ENCODE results near the gene LAMTOR3.

The LAMTOR3 gene

DNA sequence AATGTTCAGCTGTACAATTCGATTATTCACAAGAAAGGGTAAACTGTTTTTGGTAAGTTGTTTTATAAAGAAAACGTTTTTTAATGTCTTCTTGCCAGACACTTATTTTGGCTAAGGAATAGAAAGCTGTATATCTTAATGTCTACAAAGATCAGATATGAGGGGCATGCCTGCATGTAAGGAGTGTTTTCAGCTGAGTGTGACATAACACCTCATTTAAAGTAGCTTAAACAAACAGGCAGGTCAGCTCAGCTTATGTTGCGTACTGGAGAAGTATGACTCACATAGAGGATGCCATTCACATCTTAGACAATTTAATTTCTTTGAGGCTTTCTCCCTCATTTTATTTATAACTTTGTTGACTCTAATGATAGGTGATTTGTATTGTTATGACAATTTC lies 30.4 kb downstream of the LAMTOR3 start:
- no peak for DNase-seq (ENCODE audit: low read depth in 2 of 3, low spot score in 2 of 3)

DNA sequence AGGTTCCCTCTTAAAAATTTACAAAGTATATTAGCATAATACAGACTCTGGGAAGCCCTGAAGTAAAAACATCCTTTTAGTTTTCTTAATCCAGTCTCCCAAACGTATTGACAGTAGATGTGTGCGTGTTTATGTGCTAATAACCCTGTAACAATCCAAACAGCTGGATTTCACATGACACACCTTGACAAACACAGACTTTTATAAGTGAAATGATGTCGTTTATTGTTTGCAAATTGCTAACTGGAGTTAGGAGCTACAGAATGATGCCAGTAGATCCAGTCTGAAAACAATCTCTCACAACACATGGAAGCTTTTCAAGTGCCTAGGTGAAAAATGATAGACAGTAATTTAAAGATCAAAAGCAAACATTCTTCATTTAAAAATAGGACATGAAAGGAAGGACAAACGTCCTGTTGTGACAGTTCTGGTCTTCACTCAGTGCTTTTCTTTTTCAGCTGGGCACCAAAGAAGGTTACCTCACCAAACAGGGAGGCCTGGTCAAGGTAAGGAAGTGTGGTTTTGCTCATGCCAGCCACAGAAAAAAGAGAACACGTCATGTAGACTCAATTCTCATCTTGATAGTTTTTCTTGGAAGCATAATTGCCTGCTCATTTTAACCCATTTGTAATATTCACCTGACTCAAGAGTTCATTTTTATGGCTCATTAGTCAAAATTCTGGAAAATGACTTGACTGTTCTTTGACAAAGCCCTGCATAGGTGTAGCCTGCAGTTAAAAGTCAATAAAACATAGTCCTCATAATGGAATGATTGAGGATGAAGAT lies 32.9 kb downstream of the LAMTOR3 start:
- no peak for DNase-seq (ENCODE audit: low read depth in 2 of 3, low spot score in 2 of 3)

DNA sequence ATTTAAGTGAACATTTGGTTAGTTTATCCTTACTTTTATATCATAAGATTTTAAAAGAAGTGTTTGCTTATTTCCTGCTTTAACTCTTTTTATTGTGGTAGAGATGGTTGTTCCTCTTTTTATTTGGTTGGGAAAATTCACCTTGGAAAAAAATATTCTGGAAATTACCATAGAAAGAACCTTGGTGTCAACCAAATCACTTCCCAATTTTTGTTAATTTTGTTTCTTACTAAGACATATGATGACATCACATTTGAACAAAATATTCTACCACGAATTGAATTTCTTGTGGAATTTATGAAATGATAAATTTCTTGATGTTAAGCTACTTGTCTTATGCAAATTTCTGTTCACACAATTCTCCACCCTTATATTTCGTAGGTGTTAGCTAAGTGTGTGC lies 33.7 kb downstream of the LAMTOR3 start:
- DNase-seq (ENCODE audit: low read depth in 2 of 3, low spot score in 2 of 3): no peak

DNA sequence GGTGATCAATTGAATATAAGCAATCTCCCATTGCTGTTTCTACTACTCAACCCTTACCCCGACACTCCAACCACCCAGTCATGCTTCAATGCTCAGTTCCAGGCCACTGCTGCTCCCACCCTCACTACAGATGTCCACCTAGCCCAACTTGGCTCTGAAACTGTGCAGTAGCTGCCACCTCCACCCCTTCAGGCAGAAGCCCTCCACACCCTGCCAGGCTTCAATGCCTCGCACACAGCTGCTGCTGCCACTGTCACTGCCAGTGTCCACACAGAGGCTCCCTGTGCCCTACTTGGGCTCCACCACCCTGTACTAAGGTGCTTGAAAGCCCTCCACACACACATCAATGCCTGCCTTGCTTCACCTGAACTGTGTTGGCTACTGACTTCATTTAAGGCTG lies 34.6 kb downstream of the LAMTOR3 start:
- DNase-seq (ENCODE audit: low read depth in 2 of 3, low spot score in 2 of 3): no peak

DNA sequence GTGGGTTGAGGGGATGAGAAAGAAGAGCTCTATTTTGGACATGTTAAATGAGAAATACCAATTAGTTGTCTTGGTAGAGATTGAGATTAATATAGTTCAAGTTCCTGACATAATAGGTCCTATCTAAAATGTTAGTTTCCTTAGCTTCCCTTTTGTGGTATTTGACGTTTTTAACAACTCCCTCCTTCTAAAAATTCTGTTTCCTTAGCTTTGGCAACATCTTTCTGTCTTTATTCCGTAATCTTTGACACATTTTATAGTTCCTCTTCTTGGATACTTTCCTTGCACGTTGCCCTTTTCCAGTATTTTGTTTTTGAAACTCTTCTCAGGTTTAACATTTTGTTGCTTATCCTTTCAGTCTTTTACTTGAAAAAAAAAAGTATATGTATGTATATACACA lies 36.9 kb downstream of the LAMTOR3 start:
- DNase-seq (ENCODE audit: low read depth in 2 of 3, low spot score in 2 of 3): no peak

DNA sequence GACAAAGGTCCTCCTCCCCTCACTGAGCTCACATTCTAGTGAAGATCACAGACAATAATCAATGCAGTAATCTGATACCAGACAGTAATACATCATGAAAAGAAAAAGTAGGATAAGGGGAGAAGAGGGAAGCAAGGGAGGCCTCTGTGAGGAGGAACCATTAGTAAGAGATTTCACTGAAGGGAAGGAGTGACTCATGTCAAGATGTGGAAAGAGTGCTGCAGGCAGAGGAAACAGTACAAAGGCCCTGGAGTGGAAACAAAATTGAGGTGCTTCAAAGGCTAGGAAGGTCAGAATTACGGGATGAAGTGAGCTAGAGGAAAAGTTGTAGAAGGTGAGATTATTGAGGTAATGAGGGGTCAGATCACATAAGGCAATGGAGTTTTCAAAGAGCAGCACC lies 38.1 kb downstream of the LAMTOR3 start:
- DNase-seq (ENCODE audit: low read depth in 2 of 3, low spot score in 2 of 3): no peak

DNA sequence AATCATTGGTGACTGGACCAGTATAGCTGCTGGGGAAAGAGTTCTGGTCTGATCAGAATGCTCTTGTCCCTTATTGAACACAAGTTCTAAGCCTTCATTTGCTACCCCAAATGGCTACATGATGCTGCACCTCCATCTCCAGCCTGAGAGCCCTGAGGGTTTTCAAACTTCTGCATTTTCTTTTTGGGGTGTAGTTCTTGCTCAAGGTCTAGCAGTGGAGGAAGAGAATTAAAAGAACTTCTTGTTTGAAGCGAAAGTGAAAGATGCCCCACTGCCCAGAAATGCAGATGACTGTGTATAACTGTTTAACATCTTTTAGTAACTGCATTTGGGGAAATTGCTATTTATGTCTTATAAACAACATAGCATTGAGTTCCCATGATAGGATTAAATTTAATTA lies 38.5 kb downstream of the LAMTOR3 start:
- no peak for DNase-seq (ENCODE audit: low read depth in 2 of 3, low spot score in 2 of 3)

DNA sequence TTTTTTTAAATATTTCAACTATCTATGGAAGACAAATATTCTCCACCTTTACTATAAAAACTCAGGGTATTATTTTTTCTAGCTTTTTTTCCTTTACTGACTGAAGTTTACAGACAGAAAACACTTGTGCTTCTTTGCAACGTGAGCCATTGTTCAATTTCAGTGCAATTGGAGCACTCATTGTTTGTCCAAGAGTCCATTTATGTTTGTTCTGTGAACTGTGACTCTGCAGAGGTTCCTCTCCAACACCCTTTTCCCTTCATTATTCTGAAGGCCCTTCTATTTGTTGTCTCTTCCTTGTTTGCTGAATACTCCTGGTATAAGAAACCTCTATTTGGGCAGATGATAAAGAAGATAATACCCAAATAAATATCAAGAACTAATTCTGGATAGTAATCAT lies 40.2 kb downstream of the LAMTOR3 start:
- no peak for DNase-seq (ENCODE audit: low read depth in 2 of 3, low spot score in 2 of 3)

DNA sequence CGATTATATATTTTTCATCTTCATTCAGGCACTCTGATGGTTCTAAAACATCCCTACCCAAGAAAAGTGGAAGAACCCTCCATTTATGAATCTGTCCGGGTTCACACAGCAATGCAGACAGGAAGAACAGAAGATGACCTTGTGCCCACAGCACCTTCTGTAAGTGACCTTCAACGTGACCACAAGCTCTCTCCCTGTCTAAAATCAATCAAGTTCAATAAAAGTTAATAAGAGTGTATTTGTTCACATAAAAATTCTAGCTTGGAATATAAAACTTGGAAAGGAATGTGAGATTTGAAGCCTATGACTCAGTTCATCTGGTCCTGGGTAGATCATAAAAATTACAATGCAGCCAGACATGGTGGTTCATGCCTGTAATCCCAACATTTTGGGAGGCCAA lies 41.0 kb downstream of the LAMTOR3 start:
- no peak for DNase-seq (ENCODE audit: low read depth in 2 of 3, low spot score in 2 of 3)

DNA sequence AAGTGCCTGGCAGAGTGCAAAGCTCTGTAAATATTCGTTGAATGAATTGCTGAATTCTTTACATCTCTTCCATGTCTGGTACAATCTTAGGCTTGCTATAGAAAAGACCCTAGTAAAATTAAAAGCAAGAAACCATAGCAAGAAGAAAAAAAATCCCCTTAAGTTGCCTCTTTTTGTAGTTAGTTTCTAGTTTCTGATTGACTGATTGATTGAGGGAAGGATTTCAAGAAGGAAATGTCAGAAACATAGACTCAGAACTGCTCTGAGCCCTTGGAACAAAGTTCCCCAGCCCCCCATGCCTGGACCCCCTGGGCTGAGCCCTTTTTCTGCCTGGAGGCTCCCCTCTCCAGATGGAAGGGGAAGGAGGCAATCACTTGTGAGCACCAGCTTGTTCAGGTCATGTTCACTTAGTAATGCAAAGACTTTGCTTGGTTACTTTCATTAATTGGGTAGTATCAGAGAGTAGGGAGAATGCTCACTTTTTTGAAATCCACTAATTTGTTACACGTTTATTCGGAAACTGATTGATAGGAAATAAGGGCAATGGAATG lies 42.0 kb downstream of the LAMTOR3 start:
- no peak for DNase-seq (ENCODE audit: low read depth in 2 of 3, low spot score in 2 of 3)

DNA sequence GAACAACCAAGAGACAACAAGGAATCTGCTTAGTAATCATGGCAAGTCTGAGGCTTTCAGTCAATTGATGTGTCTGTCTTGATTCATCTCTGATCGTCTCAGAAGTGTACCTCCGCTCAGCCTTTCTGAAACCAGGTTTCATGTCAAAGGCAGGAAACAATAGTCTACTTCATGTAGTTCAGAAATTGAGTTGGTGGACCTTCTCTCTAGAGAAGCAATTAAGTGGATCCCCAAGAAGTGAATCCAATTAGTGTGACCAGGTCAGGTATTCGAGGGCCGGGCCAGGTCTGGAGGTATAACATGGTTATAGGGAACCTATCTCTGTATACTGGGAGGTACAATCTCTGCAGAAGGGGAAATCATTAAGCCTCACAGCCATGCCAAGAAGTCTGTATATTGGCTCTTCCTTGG lies 45.6 kb downstream of the LAMTOR3 start:
- DNase-seq (ENCODE audit: low read depth in 2 of 3, low spot score in 2 of 3): no peak

DNA sequence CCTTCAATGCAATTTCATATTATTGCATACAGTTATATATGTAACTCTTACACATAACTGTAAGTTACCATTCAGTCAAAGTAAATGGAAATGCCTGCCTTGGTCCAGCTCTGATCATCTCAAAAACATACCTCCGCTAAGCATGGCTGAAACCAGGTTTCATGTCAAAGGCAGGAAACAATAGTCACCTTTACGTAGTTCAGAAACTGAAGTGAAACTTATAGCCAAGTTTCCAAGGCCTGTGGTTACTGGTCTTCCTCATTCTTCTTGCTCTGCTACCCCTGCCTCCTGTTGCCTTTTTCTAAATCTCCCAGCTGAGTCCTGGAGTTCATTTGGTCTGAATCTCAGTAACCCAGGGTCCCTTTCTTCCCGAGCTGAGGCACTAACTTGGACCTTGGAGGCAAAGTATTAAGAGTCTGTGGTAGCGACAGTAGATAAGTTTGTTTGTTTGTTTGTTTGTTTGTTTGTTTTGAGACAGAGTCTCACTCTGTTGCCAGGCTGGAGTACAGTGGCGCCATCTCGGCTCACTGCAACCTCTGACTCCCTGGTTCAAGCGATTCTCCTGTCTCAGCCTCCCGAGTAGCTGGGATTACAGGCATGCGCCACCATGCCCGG lies 46.8 kb downstream of the LAMTOR3 start:
- no peak for DNase-seq (ENCODE audit: low read depth in 2 of 3, low spot score in 2 of 3)

DNA sequence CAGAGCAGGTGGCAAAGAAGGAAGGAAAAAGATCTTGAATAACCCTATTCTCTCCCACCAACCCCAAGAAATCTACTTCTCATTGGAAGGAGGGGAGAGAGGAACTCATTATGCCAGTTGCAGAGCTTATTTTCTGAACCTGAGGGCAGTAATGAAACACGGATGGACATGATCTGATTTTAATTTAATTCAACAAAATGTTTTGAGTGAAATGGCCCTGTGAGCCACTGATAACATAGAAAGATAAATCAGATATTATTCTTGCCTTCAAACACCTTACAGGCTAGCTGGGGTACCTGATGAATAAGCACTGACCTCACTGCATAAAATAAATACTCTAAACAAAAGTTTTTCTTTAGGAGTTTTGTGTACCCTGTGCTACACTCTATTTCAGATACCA lies 47.3 kb downstream of the LAMTOR3 start:
- no peak for DNase-seq (ENCODE audit: low read depth in 2 of 3, low spot score in 2 of 3)

DNA sequence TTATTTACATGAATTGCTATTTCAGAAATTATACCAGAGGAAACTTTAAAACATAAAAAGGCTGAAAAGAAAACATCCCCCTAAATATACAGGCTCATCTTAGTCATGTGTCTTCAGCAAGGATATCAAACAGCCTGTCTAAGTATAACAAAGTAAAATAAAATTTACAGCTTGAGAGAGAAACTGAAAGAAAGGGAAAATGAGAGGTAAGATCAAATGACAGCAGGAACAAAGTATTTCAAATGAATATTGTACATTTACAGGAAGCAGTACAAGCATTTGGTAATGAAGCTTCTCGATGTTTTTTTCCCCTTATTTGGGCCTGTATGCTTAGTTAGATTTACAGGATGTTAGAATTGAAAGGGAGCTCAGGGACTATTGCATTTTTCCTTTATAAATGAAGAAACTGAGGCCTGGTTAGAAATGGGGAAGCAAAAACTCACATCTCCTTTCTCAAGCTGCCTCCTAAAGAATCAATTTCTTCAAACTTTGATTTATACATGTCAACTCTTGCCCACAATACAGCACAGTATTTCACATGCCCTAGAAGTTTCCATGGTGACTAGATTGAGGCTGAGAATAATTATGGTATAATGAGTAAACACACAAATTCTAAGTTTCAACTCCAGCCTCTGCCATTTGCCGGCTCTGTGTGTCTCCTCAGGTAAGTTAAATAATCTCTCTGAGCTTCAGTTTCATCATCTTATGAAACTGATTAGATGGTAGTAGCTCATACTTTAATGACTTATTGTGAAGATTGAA lies 48.3 kb downstream of the LAMTOR3 start:
- no peak for DNase-seq (ENCODE audit: low read depth in 2 of 3, low spot score in 2 of 3)

DNA sequence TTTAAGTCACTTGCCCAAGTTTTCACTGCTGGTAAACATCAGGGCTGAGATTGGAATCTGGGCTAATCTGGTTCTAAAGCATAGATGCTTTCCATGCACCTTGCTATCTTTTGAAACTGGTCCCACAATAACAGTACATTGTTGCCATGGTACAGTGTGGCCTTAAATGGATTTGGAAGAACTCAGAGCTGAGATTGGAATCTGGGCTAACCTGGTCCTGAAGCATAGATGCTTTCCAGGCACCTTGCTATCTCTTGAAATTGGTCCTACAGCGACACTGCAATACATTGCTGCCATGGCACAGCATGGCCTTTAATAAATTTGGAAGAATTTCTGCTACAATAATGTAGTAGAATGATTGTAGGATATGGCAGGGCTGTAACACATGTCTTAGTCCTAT lies 49.0 kb downstream of the LAMTOR3 start:
- DNase-seq (ENCODE audit: low read depth in 2 of 3, low spot score in 2 of 3): no peak

DNA sequence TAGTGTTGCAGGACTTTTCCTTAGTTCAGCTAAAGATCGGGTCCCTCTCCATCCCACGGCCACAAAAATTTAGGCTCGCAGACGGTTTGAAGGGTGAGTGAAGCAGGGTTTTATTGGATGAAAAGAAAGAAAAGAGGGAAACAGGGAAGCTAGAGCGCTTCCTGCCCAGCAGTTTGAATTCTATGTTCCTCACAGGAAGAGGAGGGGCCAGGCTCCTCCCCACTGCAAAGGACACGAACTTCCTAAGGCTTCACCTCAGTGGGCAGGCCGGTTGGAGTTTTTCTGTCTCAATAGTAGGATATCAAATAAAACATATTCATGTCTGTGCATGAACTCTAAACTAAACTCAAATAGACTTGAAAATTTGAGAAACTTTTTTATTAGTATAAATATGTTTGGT lies 50.2 kb downstream of the LAMTOR3 start:
- no peak for DNase-seq (ENCODE audit: low read depth in 2 of 3, low spot score in 2 of 3)

DNA sequence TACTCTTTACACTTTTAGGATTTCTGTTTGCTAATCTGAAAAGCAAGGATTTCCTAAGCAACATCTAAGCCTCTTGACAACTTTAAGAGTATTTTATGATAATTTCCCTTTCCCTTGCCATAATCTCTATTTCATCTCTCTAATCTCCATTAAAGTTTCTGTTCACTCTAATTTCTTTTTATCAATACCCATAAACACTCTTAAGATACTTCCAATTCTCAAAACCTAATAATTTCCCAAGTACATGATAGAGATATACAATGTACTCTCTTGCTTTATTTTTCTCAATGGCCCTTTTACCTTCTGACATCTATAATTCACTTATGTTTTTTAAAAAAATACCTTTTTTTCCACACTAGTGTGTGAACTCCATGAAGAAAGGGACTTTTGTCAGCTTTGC lies 50.8 kb downstream of the LAMTOR3 start:
- no peak for DNase-seq (ENCODE audit: low read depth in 2 of 3, low spot score in 2 of 3)

DNA sequence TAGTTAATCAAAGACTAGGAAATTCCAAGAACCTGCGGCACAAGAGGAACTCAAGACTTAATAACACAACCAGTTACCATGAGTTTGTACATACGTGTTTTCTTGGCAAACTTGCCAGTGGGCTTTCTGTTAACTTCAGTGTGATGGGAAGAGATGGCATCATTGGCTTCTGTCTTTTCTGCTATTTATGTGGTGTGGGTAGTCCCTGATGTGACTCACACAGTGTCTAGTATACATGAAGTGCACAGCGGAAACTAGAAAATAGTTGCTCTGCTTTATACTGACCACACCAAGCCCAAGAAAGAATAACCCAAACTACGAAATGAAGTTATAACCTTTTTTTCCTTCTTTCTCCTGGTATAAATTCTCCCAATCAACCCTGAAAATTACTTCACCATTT lies 53.1 kb downstream of the LAMTOR3 start:
- no peak for DNase-seq (ENCODE audit: low read depth in 2 of 3, low spot score in 2 of 3)

DNA sequence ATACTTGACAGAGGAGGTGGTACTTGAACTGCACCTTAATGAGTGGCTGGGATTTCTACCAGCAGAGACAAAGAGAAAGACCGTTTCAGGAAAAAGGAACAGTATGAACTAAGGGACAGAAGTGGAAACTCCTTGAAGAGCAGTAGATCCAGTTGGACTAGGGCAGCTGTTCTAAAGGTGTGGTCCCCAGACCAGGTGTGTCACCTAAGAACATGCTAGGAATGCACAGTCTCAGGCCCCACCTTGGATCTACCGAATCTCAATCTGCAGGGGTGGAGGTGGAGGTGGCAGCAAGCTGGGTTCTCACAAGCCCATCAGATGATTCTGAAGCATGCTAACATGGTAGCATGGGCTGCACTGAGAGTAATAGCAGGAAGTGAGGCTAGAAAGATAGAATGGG lies 55.3 kb downstream of the LAMTOR3 start:
- no peak for DNase-seq (ENCODE audit: low read depth in 2 of 3, low spot score in 2 of 3)

DNA sequence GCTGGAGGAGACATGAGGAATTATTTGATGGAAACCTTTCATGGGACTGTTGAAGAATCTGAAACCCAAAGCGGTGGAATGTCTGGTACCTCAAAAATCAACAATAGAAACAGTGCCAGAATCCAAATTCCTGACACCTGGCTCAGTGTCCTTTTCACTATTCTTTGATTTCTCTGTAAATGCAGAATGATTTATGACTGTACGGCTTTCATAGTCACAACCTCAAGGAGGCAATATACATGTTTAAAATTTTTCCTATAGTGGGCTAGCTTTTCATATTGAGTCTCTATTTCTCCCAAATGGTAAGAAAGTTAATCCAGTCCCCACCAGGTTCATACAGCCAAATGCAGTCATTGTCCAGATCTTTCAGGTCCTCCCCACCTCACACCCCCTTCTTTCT lies 58.3 kb downstream of the LAMTOR3 start:
- DNase-seq (ENCODE audit: low read depth in 2 of 3, low spot score in 2 of 3): no peak

DNA sequence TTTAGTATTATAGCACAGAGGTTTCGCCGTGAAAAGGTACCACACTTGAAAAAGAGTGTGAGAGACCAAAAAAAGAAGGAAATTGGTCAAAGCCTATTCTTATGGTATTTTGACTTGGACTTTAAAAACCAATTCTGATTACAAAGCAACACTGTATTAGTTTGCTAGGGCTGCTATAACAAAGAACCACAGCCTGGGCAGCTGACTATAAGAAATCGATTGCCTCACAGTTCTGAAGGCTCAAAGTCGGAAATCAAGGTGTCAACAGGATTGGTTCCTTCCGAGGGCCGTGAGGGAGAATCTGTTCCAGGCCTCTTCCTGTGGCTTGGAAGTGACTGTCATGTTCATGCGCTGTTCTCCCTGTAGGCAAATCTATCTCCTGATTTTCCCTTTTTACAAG lies 59.7 kb downstream of the LAMTOR3 start:
- no peak for DNase-seq (ENCODE audit: low read depth in 2 of 3, low spot score in 2 of 3)

DNA sequence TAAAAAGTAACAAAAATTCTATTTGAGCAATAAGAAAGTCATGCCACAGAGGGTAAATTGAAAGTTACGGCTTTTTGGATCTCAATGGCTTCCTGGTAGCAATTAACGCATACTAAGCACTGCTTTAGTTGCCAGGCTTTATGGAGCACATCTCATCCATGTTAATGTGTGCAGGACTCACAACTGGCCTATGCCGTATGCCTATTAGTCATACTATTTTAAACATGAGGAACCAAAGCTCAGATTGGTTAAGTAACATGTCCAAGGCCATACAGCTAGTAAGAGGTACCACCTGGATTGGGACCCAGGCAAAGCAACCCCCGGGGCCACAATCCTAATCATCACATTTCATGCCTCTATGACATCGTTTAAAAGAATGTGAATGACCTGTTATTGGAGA lies 60.5 kb downstream of the LAMTOR3 start:
- DNase-seq (ENCODE audit: low read depth in 2 of 3, low spot score in 2 of 3): no peak

All from activated CD8-positive, alpha-beta memory T cell treated with anti-CD3 and anti-CD28 coated beads for 48 hours (primary cell).